Left colon (tissue), 2 donors: ENCODE data around the gene HDAC2. TPM values are rescaled to one million over a fixed set of nuclear protein-coding genes. Genes with fewer than 3 reads are reported as not detected.

Experiments
- total RNA-seq, 2 donors: library from RNA; stranded (reverse); fragmentation: NEBNext Ultra II Directional; extraction: Animal tissue kit (Norgen Biotek cat#: 25700); gene quantifications; one replicate each; pipeline ENCODE4 v1.2.1, GENCODE V29; 2021
- donor health status: DM: no; HTN: no; CAD: no.
- donor health status: DM: yes; HTN: yes; CAD: no.

Gene HDAC2
- total RNA-seq, 2 donors from 2014 or later = 59.9 to 62.5 TPM

Other genes with a start within 250 kb of the HDAC2 start
- 100 to 1,000 TPM; 142 to 223 TPM for gene MARCKS, start 113.8 kb downstream of the HDAC2 start, total RNA-seq